GM12892 (cell line): ENCODE data around the gene FSD1.

ENCODE experiments used
- DNase-seq: peaks from one replicate; pipeline ENCODE4 v3.0.0; 2011; ENCODE audit not compliant: insufficient read length
- FAIRE-seq: peaks from 2 replicates; lab custom pipeline; 2011; peaks lifted over from hg19 to GRCh38; lab: Jason Lieb, UNC
- POLR2A ChIP-seq: IDR thresholded peaks from 2 replicates; pipeline ENCODE4 v1.6.1; 2011; ENCODE audit warnings: low read depth, low read length, control low read depth
- POLR2AphosphoS5 ChIP-seq: IDR thresholded peaks from 2 replicates; pipeline ENCODE4 v1.6.1; 2011; ENCODE audit warnings: low read depth, low read length, control low read depth
- TAF1 ChIP-seq: IDR thresholded peaks from 2 replicates; pipeline ENCODE4 v1.6.1; 2011; ENCODE audit warnings: low read depth, mild to moderate bottlenecking, control low read depth, low read length, borderline replicate concordance

FSD1 gene

DNA sequence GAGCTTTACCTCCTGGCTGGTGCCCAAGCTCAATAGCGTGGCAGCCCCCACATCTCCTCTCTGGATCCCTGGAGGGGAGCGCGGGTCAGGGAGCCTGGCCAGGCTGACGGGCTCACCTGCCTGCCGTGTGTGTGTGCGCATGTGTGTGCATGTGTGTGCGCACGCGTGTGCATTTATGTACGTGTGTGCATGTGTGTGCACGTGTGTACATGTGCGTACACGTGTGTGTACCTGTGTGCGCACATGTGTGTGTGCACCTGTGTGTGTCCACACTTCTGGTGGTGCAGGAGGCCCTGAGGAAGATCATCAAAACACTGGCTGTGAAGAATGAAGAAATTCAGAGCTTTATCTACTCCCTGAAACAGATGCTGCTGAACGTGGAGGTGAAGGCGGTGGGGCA lies 1.3 kb downstream of the FSD1 start:
- TF ChIP-seq POLR2AphosphoS5 (no peak), TAF1 (no peak), POLR2A (no peak)
- DNase-seq (no peak), FAIRE-seq (no peak)

- FAIRE-seq (no peak), DNase-seq (no peak)
- TF ChIP-seq POLR2AphosphoS5 (no peak), TAF1 (no peak), POLR2A (no peak)
These were observed 6.1 kb downstream of the FSD1 start for GRCh38 chr19:4310247-4311121.

GRCh38 chr19:4313847-4314490 lies 9.6 kb downstream of the FSD1 start:
- DNase-seq: no peak
- TF ChIP-seq TAF1 (no peak), POLR2A (no peak), POLR2AphosphoS5 (no peak)
- FAIRE-seq: no peak

DNA sequence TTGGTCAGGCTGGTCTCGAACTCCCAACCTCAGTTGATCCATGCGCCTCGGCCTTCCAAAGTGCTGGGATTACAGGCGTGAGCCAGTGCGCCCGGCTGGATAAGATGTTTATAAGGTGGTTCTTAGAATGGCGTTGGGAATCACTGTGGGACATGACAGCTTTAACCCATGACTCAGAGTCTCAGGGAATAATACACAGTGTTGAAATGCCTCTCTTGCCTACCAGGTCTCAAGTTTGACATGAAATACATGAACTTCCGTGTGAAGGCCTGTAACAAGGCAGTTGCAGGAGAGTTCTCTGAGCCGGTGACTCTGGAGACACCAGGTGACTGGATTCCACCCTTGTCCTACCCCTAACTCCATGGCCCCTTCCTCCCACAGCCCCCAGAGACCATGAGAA lies 12.6 kb downstream of the FSD1 start:
- TF ChIP-seq POLR2AphosphoS5: no peak
- TF ChIP-seq TAF1: no peak
- no peak for TF ChIP-seq POLR2A
- DNase-seq (no peak), FAIRE-seq (no peak)

GRCh38 chr19:4318460-4318859 lies 14.1 kb downstream of the FSD1 start:
- FAIRE-seq: no peak
- TF ChIP-seq TAF1 (no peak), POLR2A (no peak), POLR2AphosphoS5 (no peak)
- no peak for DNase-seq

DNA sequence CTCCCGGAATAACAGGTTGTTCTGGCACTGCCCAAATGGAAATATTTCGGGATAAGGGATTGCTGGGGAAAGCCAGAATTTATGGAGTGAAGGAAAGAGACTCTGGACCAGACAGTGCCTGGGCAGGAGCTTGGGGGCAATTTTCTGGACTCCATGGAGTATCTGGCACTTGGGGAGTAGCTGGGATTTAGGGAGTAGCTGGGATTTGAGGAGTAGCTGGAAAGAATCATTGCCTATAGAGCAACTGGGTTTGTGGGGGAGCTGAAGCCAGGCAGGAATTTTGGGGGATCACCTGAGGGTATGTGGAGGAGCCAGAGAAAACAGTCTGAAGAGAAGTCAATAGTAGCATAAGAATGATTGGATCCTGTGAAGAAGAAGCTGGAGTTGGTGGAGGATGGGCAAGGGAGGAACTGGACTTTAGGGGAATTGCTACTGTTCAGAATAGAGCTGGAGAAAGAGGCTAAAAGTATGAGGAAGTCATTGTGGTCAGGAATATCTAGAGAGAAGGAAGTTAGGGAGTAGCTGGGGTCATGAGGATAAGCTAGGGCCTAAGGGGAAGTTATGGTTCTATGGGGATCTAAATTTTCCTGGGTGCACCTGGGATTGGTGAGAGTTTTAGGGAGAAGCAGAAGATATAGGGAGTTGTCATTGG lies 14.8 kb downstream of the FSD1 start:
- FAIRE-seq (no peak), DNase-seq (no peak)
- no peak for TF ChIP-seq POLR2A
- no peak for TF ChIP-seq TAF1
- TF ChIP-seq POLR2AphosphoS5: no peak

DNA sequence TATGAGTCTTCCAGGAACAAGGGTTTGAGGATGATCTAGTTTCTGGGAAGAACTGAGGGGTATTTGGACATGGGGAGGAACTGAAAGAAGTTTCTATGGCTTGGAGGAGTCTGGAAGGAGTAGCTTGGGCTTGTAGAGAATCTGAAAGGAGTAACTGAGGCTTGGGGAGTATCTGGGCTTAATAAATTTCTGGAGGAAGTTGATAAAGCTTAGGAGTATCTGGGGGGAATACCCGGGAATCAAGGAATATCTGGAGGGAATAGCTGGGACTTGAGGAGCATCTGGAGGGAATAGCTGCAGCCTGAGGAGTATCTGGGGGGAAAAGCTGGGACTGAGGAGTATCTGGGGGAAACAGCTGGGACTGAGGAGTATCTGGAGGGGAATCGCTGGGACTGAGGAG lies 16.0 kb downstream of the FSD1 start:
- FAIRE-seq (no peak), DNase-seq (no peak)
- TF ChIP-seq TAF1 (no peak), POLR2A (no peak), POLR2AphosphoS5 (no peak)

DNA sequence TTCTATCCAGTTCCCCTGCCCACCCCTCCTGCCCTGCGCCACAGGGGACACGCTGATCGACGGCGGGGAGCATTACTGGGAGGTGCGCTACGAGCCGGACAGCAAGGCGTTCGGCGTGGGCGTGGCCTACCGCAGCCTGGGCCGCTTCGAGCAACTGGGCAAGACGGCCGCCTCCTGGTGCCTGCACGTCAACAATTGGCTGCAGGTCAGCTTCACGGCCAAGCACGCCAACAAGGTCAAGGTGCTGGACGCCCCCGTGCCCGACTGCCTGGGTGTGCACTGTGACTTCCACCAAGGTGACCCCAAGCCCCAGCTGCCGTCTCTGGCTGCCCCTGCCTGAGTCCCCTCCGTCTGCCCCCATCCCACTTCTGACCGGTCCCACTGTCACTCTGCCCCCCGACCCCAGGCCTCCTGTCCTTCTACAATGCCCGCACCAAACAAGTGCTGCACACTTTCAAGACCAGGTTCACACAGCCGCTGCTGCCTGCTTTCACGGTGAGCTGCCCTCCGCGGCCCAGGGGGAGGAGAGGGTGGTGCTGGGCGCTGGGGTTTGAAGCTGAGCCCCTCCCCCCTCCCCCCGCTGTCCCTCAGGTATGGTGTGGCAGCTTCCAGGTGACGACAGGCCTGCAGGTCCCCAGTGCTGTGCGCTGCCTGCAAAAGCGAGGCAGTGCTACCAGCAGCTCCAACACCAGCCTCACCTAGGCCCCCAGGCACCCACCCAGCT lies 18.7 kb downstream of the FSD1 start:
- no peak for TF ChIP-seq TAF1
- TF ChIP-seq POLR2A: no peak
- no peak for TF ChIP-seq POLR2AphosphoS5
- DNase-seq: no peak
- no peak for FAIRE-seq

DNA sequence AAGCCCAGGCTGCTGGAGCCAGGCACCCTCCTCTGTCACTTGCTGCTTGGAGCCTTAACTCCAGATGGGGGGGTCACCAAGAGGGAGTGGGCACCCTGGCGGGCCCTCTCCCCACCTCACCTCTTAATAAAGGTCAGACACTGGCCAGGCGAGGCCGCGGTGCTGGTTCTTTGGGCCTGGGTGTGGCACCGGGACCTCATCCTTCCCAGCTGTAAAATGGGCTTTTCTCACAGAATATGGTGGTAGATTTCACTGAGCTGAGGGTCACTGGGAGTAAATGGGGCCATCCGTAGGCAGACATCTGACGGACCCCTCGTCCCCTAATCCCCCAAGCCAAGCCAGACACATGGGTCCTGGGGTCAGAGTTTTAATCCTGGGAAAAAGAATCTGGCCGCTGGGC lies 19.3 kb downstream of the FSD1 start:
- no peak for TF ChIP-seq TAF1
- TF ChIP-seq POLR2AphosphoS5: no peak
- TF ChIP-seq POLR2A: no peak
- no peak for FAIRE-seq
- no peak for DNase-seq

DNA sequence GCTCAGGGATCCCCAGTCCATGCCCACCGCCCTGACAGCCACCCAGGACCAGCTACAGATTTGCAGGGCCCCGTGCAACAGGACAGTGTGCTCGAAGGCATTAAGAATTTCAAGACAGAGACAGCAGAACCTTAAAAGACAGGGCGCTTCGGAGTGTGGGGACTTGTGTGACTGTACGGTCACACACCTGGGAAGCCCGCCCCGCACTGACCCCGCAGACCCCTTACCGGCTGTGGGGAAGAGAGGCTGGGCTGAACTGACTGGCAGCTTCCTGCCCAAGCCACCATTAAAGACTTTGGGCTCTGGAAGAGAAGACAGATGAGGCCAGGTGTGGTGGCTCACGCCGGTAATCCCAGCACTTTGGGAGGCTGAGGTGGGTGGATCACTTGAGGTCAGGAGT lies 19.8 kb downstream of the FSD1 start:
- FAIRE-seq (no peak), DNase-seq (no peak)
- TF ChIP-seq TAF1: no peak
- TF ChIP-seq POLR2AphosphoS5: no peak
- no peak for TF ChIP-seq POLR2A

- TF ChIP-seq TAF1 (no peak), POLR2AphosphoS5 (no peak), POLR2A (no peak)
- FAIRE-seq: peak; percentile 21
- no peak for DNase-seq
These were observed 21.9 kb downstream of the FSD1 start for GRCh38 chr19:4326215-4326836.
